Mononuclear cell (primary cell): Measurements from ENCODE around the gene KCNF1. TPM values are rescaled to one million over a fixed set of nuclear protein-coding genes. Genes with fewer than 3 reads are reported as not detected.

Experiments
- H3K27me3 ChIP-seq: 2 replicates; pipeline ENCODE4 v1.6.0; 2011; ENCODE audit warnings: low read length, control low read depth; ENCODE audit not compliant: insufficient read depth
- H3K4me1 ChIP-seq: 2 replicates; pipeline ENCODE4 v1.5.1; 2011; ENCODE audit warnings: mild to moderate bottlenecking, low read length, control low read depth; ENCODE audit not compliant: insufficient read depth
- H3K4me3 ChIP-seq: 2 replicates; pipeline ENCODE4 v1.5.1; 2011; ENCODE audit warnings: mild to moderate bottlenecking, low read length, moderate library complexity
- H3K9me3 ChIP-seq: 2 replicates; pipeline ENCODE4 v1.5.1; 2011; ENCODE audit warnings: low read depth, mild to moderate bottlenecking, control low read depth, low read length
- total RNA-seq: library from RNA; depleted of rRNA; stranded (reverse); fragments of >200 nt; gene quantifications from one replicate; pipeline ENCODE4 v1.2.3, GENCODE V29; 2012

KCNF1 gene
- total RNA-seq, 1 donor, result not detected

DNA sequence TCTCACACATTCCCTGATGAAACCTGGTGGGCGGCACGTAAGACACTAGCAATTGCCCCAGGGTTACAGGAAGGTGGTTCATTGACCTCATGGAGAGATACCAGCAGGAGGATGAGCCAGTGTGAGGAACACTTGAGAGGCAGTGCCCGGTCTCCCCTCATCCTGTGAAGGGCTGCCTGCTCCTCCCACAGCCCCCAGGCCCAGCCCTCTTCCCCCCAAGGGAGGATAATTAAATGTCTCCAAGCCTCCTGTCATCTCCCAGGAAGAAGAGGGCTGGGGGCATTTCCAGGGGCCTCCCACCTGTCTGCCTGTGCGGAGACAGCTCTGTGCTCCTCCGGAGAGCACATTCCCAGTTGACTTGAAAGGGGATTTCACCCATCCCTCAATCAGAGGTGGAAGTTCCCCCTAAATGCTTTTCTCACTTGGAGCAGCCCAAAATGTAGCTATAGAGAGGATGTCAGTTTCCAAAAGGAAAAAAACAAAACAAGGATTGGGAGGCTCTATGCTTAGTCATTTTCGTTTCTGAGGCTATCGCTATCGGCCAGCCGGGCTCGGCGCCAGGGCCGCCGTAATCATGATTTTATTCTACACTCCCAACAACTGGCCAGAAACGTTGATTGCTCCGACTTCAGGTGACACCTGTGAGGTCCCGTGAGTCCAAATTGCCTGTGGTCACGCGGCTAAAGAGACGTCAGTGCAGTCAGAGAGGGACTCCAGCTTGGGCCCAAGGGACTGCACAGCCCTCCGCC, 7.1 kb downstream of the KCNF1 start:
- no peaks in the 10 kb centered on the region for H3K9me3 ChIP-seq
- H3K4me1 ChIP-seq, result no peaks in the 10 kb centered on the region
- H3K27me3 ChIP-seq, result no peaks in the 10 kb centered on the region
- no peak overlapping the region for H3K4me3 ChIP-seq

DNA sequence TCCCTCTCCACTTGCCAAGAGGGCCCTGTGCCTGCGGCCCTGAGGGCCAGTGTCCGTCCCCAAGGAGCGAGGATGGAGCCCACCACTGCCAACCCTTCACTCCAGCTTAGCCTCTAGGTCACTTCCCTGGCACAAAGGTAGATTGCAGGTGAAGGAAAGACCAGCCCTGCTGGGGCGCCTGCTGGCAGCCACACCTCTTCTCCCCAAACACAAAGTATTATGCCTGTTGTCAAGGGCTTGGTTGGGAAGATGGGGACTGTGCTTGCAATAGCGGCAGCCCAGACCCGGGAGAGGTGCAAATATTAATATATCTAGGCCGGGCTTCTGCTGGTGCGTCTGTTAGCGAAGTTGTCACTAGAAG, 7.7 kb downstream of the KCNF1 start:
- Histone ChIP-seq H3K27me3 (no peaks in the 10 kb centered on the region), H3K4me3 (no peak overlapping the region), H3K9me3 (no peaks in the 10 kb centered on the region), H3K4me1 (no peaks in the 10 kb centered on the region)

DNA sequence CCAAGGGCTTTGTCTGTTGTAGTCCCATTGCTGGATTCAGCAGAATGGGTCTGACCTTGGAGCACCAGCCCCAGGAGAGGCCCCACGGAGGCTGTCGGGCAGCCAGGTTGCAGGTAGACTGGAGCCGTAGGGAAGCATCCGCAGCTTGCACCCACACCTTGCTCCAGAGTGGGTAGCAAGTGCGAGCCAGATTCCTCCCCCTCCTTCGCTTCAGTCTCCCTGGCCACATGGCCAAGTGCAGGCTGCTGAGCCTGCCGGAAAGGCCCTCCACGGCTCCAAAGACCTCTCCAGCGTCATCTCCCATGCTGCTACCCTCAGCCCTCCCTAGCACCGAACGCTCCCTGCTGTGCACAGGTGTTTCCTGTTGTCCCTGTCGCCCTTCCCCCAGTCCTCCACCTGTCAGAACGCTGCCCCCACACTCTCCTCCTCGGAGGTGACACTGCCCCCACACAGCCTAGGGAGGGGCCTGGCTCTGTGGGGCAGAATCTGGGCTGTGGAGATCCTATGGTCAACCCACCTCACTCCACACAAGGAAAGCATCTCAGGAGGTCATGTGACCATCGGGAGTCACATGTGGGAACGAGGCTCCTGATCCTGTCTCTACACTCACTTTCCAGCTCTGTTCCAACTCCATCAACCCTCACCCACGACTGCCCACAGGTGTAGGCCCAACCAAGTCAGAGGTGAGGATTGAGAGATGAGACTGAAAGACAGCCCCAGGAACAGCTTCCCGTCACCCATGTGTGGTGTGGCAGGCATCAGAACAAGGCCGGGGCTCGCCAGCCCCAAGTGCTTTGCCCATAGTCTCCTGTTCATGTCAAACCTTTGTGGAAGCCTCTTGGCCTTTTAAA, 8.3 kb downstream of the KCNF1 start:
- H3K4me1 ChIP-seq, result no peaks in the 10 kb centered on the region
- H3K9me3 ChIP-seq, result no peaks in the 10 kb centered on the region
- no peak overlapping the region for H3K4me3 ChIP-seq
- H3K27me3 ChIP-seq, result no peaks in the 10 kb centered on the region

DNA sequence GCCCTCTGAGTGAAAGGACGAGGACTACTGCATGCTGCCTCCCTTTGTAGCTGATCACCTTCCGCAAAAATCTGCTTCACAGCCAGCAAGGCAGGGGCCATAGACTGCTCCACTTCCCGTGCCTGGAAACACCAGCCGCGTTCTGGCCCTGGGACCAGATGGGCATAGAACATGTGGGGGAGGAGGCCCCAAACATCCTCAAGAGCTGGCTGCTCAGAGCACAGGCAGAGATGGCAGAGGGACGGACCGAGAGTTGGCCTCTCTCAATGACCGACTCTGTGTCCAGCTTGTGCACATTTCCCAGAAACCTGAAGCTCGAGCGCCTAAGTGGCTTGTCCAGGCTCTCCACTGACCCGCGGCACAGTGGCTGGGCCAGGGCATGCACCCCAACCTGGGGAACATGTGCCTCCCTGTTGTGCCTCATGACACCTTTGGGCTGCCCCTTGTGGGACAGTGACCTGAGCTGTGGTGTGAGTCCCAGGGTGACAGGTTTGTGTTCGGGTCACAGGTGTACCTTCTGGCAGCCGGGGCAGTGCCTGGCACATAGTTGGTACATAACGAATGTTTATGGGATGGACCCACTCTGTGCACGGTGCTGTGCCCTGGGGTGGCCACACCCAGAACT, 9.1 kb downstream of the KCNF1 start:
- no peaks in the 10 kb centered on the region for H3K9me3 ChIP-seq
- no peaks in the 10 kb centered on the region for H3K27me3 ChIP-seq
- no peak overlapping the region for H3K4me3 ChIP-seq
- H3K4me1 ChIP-seq, result no peaks in the 10 kb centered on the region

DNA sequence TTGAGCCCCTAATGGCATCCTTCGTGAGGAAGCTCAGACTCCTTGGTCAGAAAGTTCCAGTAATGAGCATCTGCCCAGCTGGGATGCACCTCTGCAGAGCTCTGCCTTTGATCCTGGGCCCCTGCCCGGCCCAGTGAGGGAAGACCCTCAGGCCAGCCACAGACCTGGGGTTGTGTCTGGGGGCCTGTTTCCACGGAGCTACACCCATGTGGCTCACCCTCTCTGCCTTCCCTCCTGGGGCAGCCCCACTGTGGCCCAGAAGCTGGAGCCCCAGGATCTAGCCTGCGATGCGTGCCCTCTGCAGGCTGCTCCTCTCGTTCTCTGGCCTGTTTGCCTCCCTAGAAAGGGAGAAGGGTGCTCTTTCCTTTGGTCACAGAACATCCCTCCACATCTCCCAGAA, 9.8 kb downstream of the KCNF1 start:
- no peak overlapping the region for H3K4me3 ChIP-seq
- H3K27me3 ChIP-seq, result no peaks in the 10 kb centered on the region
- no peaks in the 10 kb centered on the region for H3K9me3 ChIP-seq
- no peaks in the 10 kb centered on the region for H3K4me1 ChIP-seq

DNA sequence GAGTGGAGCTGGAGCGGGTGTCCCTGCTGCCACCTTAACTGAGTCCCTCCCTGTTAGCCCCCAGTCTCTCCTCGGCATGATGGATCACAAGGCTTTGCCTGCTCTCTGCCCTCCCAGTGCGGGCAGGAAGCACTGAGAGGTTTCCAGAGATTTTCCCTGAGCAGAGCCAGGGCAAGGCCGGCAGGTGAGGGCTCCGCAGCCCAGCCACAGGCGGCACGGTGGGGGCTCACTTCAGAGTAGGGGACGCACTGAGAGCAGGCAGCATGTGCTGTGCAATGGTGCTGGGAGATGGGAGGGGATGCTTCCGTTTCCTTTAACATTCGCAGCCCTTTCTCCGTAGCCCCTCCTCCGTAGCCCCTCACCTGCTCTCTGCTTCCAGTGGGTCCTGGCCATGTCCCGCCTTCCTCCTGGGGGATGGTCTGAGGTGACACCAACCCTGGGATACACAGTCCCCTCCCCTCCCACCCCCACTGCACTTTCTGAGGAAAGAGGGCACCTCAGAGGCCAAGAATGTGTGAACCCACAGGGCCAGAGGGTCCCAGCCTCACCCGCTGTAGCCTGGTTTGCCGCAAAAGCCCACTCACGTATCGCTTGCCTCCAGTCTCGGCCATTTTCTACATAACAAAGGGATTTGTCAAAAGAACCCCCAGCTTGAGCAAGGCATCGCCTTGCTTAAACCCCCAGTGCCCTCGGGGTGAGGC, 10.7 kb downstream of the KCNF1 start:
- no peak overlapping the region for H3K4me3 ChIP-seq

DNA sequence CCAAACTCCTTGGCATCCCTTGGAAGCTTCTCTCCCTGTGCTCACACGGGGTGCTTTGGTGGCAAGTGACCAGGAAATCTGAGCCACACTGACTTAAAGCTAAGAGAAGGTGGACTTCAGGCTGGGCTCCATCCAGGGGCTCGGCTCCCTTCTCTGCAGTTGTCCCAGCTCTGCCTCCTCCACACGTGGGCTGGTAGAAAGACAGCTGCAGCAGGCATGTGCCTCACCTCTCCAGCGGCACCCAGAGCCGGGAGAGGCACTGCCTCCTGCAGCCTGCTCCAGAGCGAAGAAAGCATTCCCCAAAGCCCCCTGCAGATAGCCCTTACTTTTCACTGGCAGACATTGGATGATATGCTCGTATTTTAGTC, 11.3 kb downstream of the KCNF1 start:
- no peaks in the 10 kb centered on the region for H3K27me3 ChIP-seq
- H3K9me3 ChIP-seq, result no peaks in the 10 kb centered on the region
- H3K4me3 ChIP-seq, result no peak overlapping the region
- H3K4me1 ChIP-seq, result no peaks in the 10 kb centered on the region

More for the DNA sequence above, 10.7 kb downstream of the KCNF1 start:
- H3K9me3 ChIP-seq, result no peaks in the 10 kb centered on the region
- no peaks in the 10 kb centered on the region for H3K27me3 ChIP-seq
- H3K4me1 ChIP-seq, result no peaks in the 10 kb centered on the region

DNA sequence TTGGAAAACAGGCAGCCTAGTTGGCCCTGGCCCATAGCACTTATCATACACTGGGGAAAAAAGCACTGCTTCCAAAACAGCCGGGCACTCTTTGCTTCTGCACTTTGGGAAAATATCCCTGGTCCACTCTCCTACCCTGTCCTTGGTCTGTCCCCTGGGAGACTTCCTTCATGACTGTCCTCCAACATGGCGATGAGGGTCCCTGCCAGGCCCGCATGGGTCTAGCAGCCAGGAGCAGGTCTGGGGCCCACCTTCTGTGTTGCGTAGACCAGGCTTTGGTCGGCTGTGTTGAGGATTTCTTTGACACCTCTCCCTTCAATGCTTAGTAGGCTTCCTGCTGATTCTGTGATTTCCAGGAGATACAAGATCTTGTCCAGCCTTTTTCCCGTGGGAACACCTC, 12.2 kb downstream of the KCNF1 start:
- Histone ChIP-seq H3K4me1 (no peaks in the 10 kb centered on the region), H3K27me3 (no peaks in the 10 kb centered on the region), H3K9me3 (no peaks in the 10 kb centered on the region), H3K4me3 (no peak overlapping the region)

DNA sequence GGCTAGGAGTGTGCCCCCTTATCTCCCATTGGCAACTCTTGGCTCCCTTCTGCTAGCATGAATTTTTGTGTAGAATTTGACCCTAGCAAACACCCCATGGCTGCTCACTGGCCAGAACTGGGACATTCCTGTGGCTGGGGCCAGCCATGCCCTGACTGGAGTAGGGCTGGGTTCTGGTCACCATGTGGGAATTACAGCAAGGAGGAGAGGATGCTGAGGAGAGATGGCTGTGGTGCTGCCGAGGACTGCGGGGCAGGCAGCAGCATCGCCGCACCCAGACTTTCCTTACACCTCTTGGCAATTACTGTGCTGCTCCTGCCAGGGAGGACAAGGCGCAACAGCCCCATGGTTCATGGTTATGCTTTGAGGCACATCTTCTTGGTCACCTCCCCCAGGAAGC, 12.7 kb downstream of the KCNF1 start:
- H3K27me3 ChIP-seq, result no peaks in the 10 kb centered on the region
- H3K9me3 ChIP-seq, result no peaks in the 10 kb centered on the region
- H3K4me1 ChIP-seq, result no peaks in the 10 kb centered on the region
- no peak overlapping the region for H3K4me3 ChIP-seq

DNA sequence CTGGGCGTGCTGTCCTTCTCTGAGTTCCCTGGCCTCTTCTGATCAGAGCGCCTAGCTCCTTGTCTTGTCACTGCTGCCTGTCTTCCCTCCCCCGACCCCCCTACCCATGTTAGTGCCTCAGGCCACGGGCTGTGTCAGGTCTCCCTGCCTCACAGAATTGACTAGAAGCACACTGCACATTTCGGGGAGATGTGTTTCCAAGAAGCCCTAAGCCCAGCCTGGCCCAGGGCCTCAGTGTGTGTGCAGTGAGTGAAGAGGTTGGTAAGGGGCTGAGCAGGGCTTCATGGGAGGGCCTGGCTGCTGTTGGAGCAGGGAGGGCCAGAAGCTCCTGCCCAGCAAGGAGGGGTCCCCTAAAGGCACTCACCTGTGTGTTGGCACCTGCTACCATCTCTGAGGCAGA, 13.1 kb downstream of the KCNF1 start:
- Histone ChIP-seq H3K27me3 (no peaks in the 10 kb centered on the region), H3K4me3 (no peak overlapping the region), H3K4me1 (no peaks in the 10 kb centered on the region), H3K9me3 (no peaks in the 10 kb centered on the region)

DNA sequence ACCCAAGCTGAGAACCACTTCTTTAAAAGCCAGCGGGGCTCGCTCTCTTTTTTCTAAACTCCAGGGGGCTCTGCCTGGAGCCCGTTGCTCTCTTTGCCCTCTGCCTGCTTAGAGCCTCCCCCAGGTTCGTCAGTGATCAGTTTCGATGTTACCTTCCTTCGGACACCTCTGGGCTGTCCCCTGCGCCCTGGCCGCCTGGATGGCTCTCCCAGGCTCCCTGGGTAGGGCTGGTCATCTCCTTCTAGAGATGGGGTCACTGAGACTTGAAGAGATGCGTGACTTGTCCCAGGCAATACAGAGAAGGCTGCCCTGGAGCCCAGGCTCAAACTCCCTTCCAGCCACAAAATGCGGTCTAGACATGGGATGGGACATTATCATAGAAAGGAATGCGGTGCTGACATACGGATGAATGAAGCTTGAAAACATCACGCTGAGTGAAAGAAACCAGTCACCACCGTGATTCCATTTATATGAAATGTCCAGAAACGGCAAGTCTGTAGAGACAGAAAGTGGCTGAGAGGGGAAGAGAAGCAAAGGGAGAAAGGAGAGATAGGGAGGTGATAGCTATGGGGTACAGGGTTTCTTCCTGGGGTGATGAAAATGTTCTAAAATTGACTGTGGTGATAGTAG, 14.6 kb downstream of the KCNF1 start:
- H3K4me3 ChIP-seq, result no peak overlapping the region
- H3K9me3 ChIP-seq, result no peaks in the 10 kb centered on the region

DNA sequence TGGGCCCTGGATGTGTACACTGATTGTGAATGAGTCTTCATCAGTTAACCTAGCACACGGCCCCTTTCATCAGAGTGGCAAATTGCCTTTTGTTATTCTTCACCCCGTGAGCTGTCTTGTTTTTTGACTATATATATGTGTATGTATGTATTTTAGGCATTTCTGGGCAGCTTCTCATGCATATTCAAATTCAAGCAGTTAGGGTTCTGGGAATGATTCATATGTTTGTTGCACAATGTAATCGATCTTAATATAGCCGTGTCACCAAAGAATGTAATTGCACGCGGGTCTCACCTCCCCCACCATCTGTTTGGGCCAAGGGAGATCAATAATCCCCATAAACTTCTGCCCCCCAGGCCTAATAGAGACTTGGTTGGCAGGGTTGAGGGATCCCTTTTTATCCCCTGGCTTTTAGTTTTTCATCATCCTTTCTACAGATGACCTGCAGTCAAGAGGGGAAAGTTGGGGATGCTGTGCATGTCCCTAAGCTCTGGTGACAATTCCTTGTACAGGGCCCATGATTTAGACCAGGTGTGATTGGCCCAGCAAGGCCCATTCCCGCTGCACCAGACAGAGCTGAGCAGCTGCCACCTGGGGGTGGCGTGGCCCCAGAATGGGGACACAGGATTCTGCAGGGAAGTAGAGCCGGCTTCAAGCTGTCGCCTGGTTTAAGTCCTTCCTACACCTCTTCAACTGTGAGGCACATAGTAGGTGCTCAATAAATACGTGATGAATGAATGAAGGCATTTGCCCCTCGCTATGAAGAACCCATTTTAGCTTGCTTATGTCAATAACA, 19.2 kb downstream of the KCNF1 start:
- H3K4me3 ChIP-seq, result no peak overlapping the region
- H3K9me3 ChIP-seq, result no peaks in the 10 kb centered on the region
- no peaks in the 10 kb centered on the region for H3K4me1 ChIP-seq
- no peaks in the 10 kb centered on the region for H3K27me3 ChIP-seq

More for the DNA sequence above, 14.6 kb downstream of the KCNF1 start:
- Histone ChIP-seq H3K4me1 (no peaks in the 10 kb centered on the region), H3K27me3 (no peaks in the 10 kb centered on the region)

DNA sequence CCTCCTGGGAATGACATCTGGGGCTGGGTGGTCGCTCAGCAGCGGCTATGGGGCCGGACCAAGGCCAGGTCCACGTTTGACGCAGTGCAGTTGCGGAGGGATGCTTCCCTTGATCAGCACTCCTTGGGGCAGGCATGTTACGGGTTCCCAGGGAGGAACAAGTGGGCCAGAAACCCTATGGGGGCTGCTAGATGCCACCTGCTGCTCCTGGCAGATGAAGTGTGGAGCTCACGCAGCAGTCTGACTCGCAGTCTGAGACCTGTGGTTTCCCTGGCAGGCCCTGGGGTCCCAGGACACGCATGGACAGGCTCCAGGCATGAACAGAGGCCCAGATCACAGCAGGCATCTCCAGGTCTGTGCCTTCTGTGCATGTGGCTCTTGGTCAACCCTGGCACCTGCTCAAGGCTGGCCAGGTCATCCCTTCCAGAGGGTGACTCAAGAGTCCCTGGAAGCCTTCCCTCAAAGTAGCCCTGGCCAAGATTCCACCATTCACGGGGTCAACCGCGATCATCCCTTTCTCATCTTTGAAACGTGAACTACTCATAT, 20.0 kb downstream of the KCNF1 start:
- no peaks in the 10 kb centered on the region for H3K9me3 ChIP-seq
- H3K4me1 ChIP-seq, result no peaks in the 10 kb centered on the region
- no peak overlapping the region for H3K4me3 ChIP-seq
- no peaks in the 10 kb centered on the region for H3K27me3 ChIP-seq
